Measurements from ENCODE around the gene CMC2. TPM values are rescaled to one million over a fixed set of nuclear protein-coding genes. Genes with fewer than 3 reads are reported as not detected.

Gene CMC2
- polyA plus RNA-seq, 1 donor from 2014 or later: 89.9 TPM

GRCh38 chr16:80938004-80938878 lies 68.4 kb downstream of the CMC2 start:
- peaks cover 0 to 3% (median under 1%) of the 10 kb centered on the region in 3 donors for H3K9me3 Mint-ChIP-seq
- peaks cover 2% of the 10 kb centered on the region for H3K36me3 Mint-ChIP-seq
- peaks cover 17% of the 10 kb centered on the region for H3K27me3 Mint-ChIP-seq
- H3K27ac Mint-ChIP-seq: peak overlapping the region in 1 of 3 donors; percentile 41
- H3K4me3 Mint-ChIP-seq: no peak overlapping the region
- peaks cover 0 to 4% (median 3%) of the 10 kb centered on the region in 3 donors for H3K4me1 Mint-ChIP-seq

DNA sequence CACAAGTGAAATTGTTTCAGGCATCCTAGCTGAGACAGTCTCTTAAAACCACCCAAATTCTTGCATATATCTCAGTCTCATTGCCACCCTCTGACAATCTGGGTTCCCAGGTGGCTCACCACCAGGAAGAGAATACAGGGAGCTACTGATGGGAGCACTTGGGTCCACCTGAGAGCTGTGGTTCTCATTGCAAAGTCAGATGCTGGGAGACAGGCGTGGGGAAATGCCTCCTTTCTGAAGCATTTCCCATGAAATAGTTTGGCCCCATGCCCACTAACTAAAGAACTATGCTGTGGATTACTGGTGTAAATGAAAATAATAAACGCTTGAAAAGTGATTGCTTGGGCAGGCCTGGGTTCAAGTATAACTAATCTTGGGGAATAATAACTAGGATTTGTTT lies 70.3 kb downstream of the CMC2 start:
- no peak overlapping the region for H3K27ac Mint-ChIP-seq
- no peak overlapping the region for H3K4me3 Mint-ChIP-seq
- peaks cover 2 to 7% (median 4%) of the 10 kb centered on the region in 3 donors for H3K4me1 Mint-ChIP-seq
- H3K27me3 Mint-ChIP-seq: peaks cover 25% of the 10 kb centered on the region
- H3K36me3 Mint-ChIP-seq: no peaks in the 10 kb centered on the region
- H3K9me3 Mint-ChIP-seq: no peaks in the 10 kb centered on the region

DNA sequence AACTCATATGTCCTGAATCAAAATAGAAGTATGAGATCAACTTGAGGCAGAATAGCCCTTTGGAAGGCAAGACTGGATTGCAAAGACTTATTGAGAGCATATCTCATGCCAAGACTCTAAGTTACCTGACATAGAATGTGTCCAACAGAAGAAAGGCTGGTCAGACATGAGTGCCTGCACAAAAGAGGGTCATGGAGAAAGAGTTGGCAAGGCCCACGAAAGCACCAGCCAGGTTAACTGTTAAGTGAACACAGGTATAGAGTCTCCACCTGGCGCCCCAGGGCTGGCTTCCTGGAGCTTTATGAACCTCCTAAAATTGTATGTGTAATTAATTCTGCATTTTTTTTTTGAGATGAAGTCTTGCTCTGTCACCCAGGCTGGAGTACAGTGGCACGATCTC lies 71.0 kb downstream of the CMC2 start:
- Mint-ChIP-seq H3K4me3 (no peak overlapping the region), H3K27ac (no peak overlapping the region), H3K27me3 (peaks cover 30% of the 10 kb centered on the region), H3K4me1 (peaks cover 2 to 7% (median 4%) of the 10 kb centered on the region in 3 donors), H3K9me3 (no peaks in the 10 kb centered on the region), H3K36me3 (no peaks in the 10 kb centered on the region)

- Mint-ChIP-seq H3K9me3 (peaks cover 0 to 2% (median 0%) of the 10 kb centered on the region in 3 donors), H3K4me3 (peak overlapping the region in 2 of 4 donors; percentile 38 to 63), H3K36me3 (no peaks in the 10 kb centered on the region), H3K27me3 (peaks cover 35% of the 10 kb centered on the region), H3K27ac (no peak overlapping the region), H3K4me1 (peaks cover 2 to 7% (median 4%) of the 10 kb centered on the region in 3 donors)
Measured at GRCh38 chr16:80932708-80933095, 74.0 kb downstream of the CMC2 start.

- no peaks in the 10 kb centered on the region for H3K36me3 Mint-ChIP-seq
- H3K27me3 Mint-ChIP-seq: peaks cover 39% of the 10 kb centered on the region
Measured at GRCh38 chr16:80931801-80932707, 74.6 kb downstream of the CMC2 start.

GRCh38 chr16:80924372-80924978 lies 82.2 kb downstream of the CMC2 start:
- Mint-ChIP-seq H3K9me3 (peaks cover 0 to 8% (median 2%) of the 10 kb centered on the region in 3 donors), H3K4me3 (no peak overlapping the region), H3K36me3 (no peaks in the 10 kb centered on the region), H3K27ac (no peak overlapping the region), H3K27me3 (peaks cover 10% of the 10 kb centered on the region), H3K4me1 (no peaks in the 10 kb centered on the region)

More at GRCh38 chr16:80931801-80932707, 74.6 kb downstream of the CMC2 start:
- H3K9me3 Mint-ChIP-seq: peaks cover 0 to 6% (median 2%) of the 10 kb centered on the region in 3 donors
- peak overlapping the region in 2 of 4 donors; percentile 44 to 63 for H3K4me3 Mint-ChIP-seq
- peaks cover 2 to 7% (median 4%) of the 10 kb centered on the region in 3 donors for H3K4me1 Mint-ChIP-seq
- H3K27ac Mint-ChIP-seq: no peak overlapping the region

DNA sequence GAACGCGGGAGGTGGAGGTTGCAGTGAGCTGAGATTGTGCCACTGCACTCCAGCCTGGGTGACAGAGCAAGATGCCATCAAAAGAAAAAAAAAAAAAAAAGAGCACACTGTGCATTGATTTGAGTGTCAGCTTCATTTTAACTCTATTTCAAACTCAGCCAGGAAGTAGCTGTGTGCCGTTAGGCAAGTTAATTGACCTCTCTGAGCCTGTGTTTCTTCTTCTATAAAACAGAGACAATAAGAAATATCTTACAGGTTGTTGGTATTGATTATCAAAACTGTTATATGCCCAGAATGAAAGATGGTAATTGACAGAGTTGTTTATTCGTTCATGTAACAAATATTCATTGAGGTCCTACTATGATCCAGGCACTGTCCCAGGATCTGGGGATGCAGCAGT lies 83.3 kb downstream of the CMC2 start:
- no peak overlapping the region for H3K4me3 Mint-ChIP-seq
- peaks cover 12% of the 10 kb centered on the region for H3K27me3 Mint-ChIP-seq
- H3K4me1 Mint-ChIP-seq: no peaks in the 10 kb centered on the region
- H3K27ac Mint-ChIP-seq: no peak overlapping the region
- peaks cover 0 to 7% (median 2%) of the 10 kb centered on the region in 3 donors for H3K9me3 Mint-ChIP-seq
- no peaks in the 10 kb centered on the region for H3K36me3 Mint-ChIP-seq

Other genes with a start within 250 kb of the CMC2 start
- gene CDYL2, start 202.3 kb downstream of the CMC2 start, polyA plus RNA-seq: 0.69 TPM
- 7.8 TPM for gene CENPN, start 329 bp upstream of the CMC2 start, polyA plus RNA-seq
- 19.5 TPM for gene ATMIN, start 29.0 kb upstream of the CMC2 start, polyA plus RNA-seq
- not detected for gene C16orf46, start 70.4 kb upstream of the CMC2 start, polyA plus RNA-seq
- 6.7 TPM for gene GCSH, start 89.5 kb upstream of the CMC2 start, polyA plus RNA-seq
- gene BCO1, start 231.8 kb upstream of the CMC2 start, polyA plus RNA-seq: not detected

Data from IgD-negative memory B cell (primary cell).